Measurements from ENCODE around the gene OGG1.

OGG1 gene

GRCh38 chr3:9743548-9743947 is 6.2 kb upstream of the OGG1 start:
- 95 to 97% methylated on average over 18 of the region's 18 CpGs for WGBS, 2 experiments
- no peaks in the 10 kb centered on the region for H3K9me3 ChIP-seq (ENCODE audit: control insufficient read depth, low read length)
- no peaks in the 10 kb centered on the region for H3K27me3 ChIP-seq (ENCODE audit: control insufficient read depth, insufficient read depth, low read length, poor library complexity, severe bottlenecking)
- H3K36me3 ChIP-seq (ENCODE audit: control insufficient read depth, insufficient read depth, low read length) = peaks cover 79% of the 10 kb centered on the region
- no peak overlapping the region for H3K27ac ChIP-seq (ENCODE audit: insufficient read depth, low read depth, low read length, poor library complexity, severe bottlenecking)
- no peaks in the 10 kb centered on the region for H3K4me1 ChIP-seq (ENCODE audit: control insufficient read depth, insufficient read depth, low read length)
- no peak overlapping the region for H3K4me3 ChIP-seq (ENCODE audit: insufficient read depth, low read depth, low read length)

- peaks cover 75% of the 10 kb centered on the region for H3K36me3 ChIP-seq (ENCODE audit: control insufficient read depth, insufficient read depth, low read length)
- no peak overlapping the region for H3K27ac ChIP-seq (ENCODE audit: insufficient read depth, low read depth, low read length, poor library complexity, severe bottlenecking)
- no peaks in the 10 kb centered on the region for H3K9me3 ChIP-seq (ENCODE audit: control insufficient read depth, low read length)
- no peak overlapping the region for H3K4me3 ChIP-seq (ENCODE audit: insufficient read depth, low read depth, low read length)
- H3K4me1 ChIP-seq (ENCODE audit: control insufficient read depth, insufficient read depth, low read length) = no peaks in the 10 kb centered on the region
- H3K27me3 ChIP-seq (ENCODE audit: control insufficient read depth, insufficient read depth, low read length, poor library complexity, severe bottlenecking) = no peaks in the 10 kb centered on the region
- 94 to 96% methylated on average over 13 of the region's 13 CpGs for WGBS, 2 experiments
Observed at GRCh38 chr3:9744162-9744561, 5.6 kb upstream of the OGG1 start.

GRCh38 chr3:9745521-9745920 is 4.2 kb upstream of the OGG1 start:
- Histone ChIP-seq H3K4me1 (ENCODE audit: control insufficient read depth, insufficient read depth, low read length) (peaks cover under 1% of the 10 kb centered on the region), H3K9me3 (ENCODE audit: control insufficient read depth, low read length) (no peaks in the 10 kb centered on the region), H3K27me3 (ENCODE audit: control insufficient read depth, insufficient read depth, low read length, poor library complexity, severe bottlenecking) (no peaks in the 10 kb centered on the region), H3K36me3 (ENCODE audit: control insufficient read depth, insufficient read depth, low read length) (peaks cover 61% of the 10 kb centered on the region), H3K27ac (ENCODE audit: insufficient read depth, low read depth, low read length, poor library complexity, severe bottlenecking) (no peak overlapping the region), H3K4me3 (ENCODE audit: insufficient read depth, low read depth, low read length) (no peak overlapping the region)
- 95 to 96% methylated on average over 12 of the region's 12 CpGs for WGBS, 2 experiments

- Histone ChIP-seq H3K4me3 (ENCODE audit: insufficient read depth, low read depth, low read length) (no peak overlapping the region), H3K27me3 (ENCODE audit: control insufficient read depth, insufficient read depth, low read length, poor library complexity, severe bottlenecking) (no peaks in the 10 kb centered on the region), H3K36me3 (ENCODE audit: control insufficient read depth, insufficient read depth, low read length) (peaks cover 53% of the 10 kb centered on the region), H3K4me1 (ENCODE audit: control insufficient read depth, insufficient read depth, low read length) (peaks cover 7% of the 10 kb centered on the region), H3K9me3 (ENCODE audit: control insufficient read depth, low read length) (no peaks in the 10 kb centered on the region), H3K27ac (ENCODE audit: insufficient read depth, low read depth, low read length, poor library complexity, severe bottlenecking) (no peak overlapping the region)
- 96 to 98% methylated on average over 5 of the region's 5 CpGs for WGBS, 2 experiments
Observed at GRCh38 chr3:9746330-9746729, 3.4 kb upstream of the OGG1 start.

- H3K4me1 ChIP-seq (ENCODE audit: control insufficient read depth, insufficient read depth, low read length) = peaks cover 7% of the 10 kb centered on the region
- no peaks in the 10 kb centered on the region for H3K27me3 ChIP-seq (ENCODE audit: control insufficient read depth, insufficient read depth, low read length, poor library complexity, severe bottlenecking)
- H3K4me3 ChIP-seq (ENCODE audit: insufficient read depth, low read depth, low read length) = no peak overlapping the region
- H3K36me3 ChIP-seq (ENCODE audit: control insufficient read depth, insufficient read depth, low read length) = peaks cover 49% of the 10 kb centered on the region
- WGBS, 2 experiments = 95 to 96% methylated on average over 8 of the region's 8 CpGs
- H3K27ac ChIP-seq (ENCODE audit: insufficient read depth, low read depth, low read length, poor library complexity, severe bottlenecking) = no peak overlapping the region
- H3K9me3 ChIP-seq (ENCODE audit: control insufficient read depth, low read length) = no peaks in the 10 kb centered on the region
Observed at GRCh38 chr3:9747267-9747666, 2.5 kb upstream of the OGG1 start.

- WGBS, 2 experiments = 94 to 97% methylated on average over 2 of the region's 2 CpGs
- H3K27me3 ChIP-seq (ENCODE audit: control insufficient read depth, insufficient read depth, low read length, poor library complexity, severe bottlenecking) = no peaks in the 10 kb centered on the region
- peaks cover 7% of the 10 kb centered on the region for H3K4me1 ChIP-seq (ENCODE audit: control insufficient read depth, insufficient read depth, low read length)
- H3K9me3 ChIP-seq (ENCODE audit: control insufficient read depth, low read length) = no peaks in the 10 kb centered on the region
- no peak overlapping the region for H3K27ac ChIP-seq (ENCODE audit: insufficient read depth, low read depth, low read length, poor library complexity, severe bottlenecking)
- peaks cover 43% of the 10 kb centered on the region for H3K36me3 ChIP-seq (ENCODE audit: control insufficient read depth, insufficient read depth, low read length)
- no peak overlapping the region for H3K4me3 ChIP-seq (ENCODE audit: insufficient read depth, low read depth, low read length)
Observed at GRCh38 chr3:9748031-9748430, 1.7 kb upstream of the OGG1 start.

- Histone ChIP-seq H3K9me3 (ENCODE audit: control insufficient read depth, low read length) (no peaks in the 10 kb centered on the region), H3K36me3 (ENCODE audit: control insufficient read depth, insufficient read depth, low read length) (peaks cover 33% of the 10 kb centered on the region), H3K4me1 (ENCODE audit: control insufficient read depth, insufficient read depth, low read length) (peaks cover 7% of the 10 kb centered on the region), H3K27ac (ENCODE audit: insufficient read depth, low read depth, low read length, poor library complexity, severe bottlenecking) (peak overlapping the region; percentile 90), H3K4me3 (ENCODE audit: insufficient read depth, low read depth, low read length) (peak overlapping the region; percentile 76), H3K27me3 (ENCODE audit: control insufficient read depth, insufficient read depth, low read length, poor library complexity, severe bottlenecking) (no peaks in the 10 kb centered on the region)
- 11% methylated on average over 19 of the region's 19 CpGs for WGBS, 2 experiments
Observed at GRCh38 chr3:9749296-9749644, 482 bp upstream of the OGG1 start.

GRCh38 chr3:9750556-9751411 is 1.0 kb downstream of the OGG1 start:
- no peak overlapping the region for H3K27ac ChIP-seq (ENCODE audit: insufficient read depth, low read depth, low read length, poor library complexity, severe bottlenecking)
- no peaks in the 10 kb centered on the region for H3K9me3 ChIP-seq (ENCODE audit: control insufficient read depth, low read length)
- 66 to 68% methylated on average over 17 of the region's 17 CpGs for WGBS, 2 experiments
- H3K36me3 ChIP-seq (ENCODE audit: control insufficient read depth, insufficient read depth, low read length) = peaks cover 29% of the 10 kb centered on the region
- peaks cover 7% of the 10 kb centered on the region for H3K4me1 ChIP-seq (ENCODE audit: control insufficient read depth, insufficient read depth, low read length)
- no peaks in the 10 kb centered on the region for H3K27me3 ChIP-seq (ENCODE audit: control insufficient read depth, insufficient read depth, low read length, poor library complexity, severe bottlenecking)
- peak overlapping the region; percentile 76 for H3K4me3 ChIP-seq (ENCODE audit: insufficient read depth, low read depth, low read length)

GRCh38 chr3:9754678-9755077 is 4.9 kb downstream of the OGG1 start:
- H3K4me1 ChIP-seq (ENCODE audit: control insufficient read depth, insufficient read depth, low read length) = peaks cover 7% of the 10 kb centered on the region
- 94 to 96% methylated on average over 8 of the region's 8 CpGs for WGBS, 2 experiments
- H3K27me3 ChIP-seq (ENCODE audit: control insufficient read depth, insufficient read depth, low read length, poor library complexity, severe bottlenecking) = no peaks in the 10 kb centered on the region
- peaks cover 40% of the 10 kb centered on the region for H3K36me3 ChIP-seq (ENCODE audit: control insufficient read depth, insufficient read depth, low read length)
- no peaks in the 10 kb centered on the region for H3K9me3 ChIP-seq (ENCODE audit: control insufficient read depth, low read length)
- no peak overlapping the region for H3K4me3 ChIP-seq (ENCODE audit: insufficient read depth, low read depth, low read length)
- H3K27ac ChIP-seq (ENCODE audit: insufficient read depth, low read depth, low read length, poor library complexity, severe bottlenecking) = no peak overlapping the region

GRCh38 chr3:9757427-9757826 is 7.7 kb downstream of the OGG1 start:
- 96% methylated on average over 13 of the region's 13 CpGs for WGBS, 2 experiments
- no peaks in the 10 kb centered on the region for H3K27me3 ChIP-seq (ENCODE audit: control insufficient read depth, insufficient read depth, low read length, poor library complexity, severe bottlenecking)
- no peaks in the 10 kb centered on the region for H3K4me1 ChIP-seq (ENCODE audit: control insufficient read depth, insufficient read depth, low read length)
- no peaks in the 10 kb centered on the region for H3K9me3 ChIP-seq (ENCODE audit: control insufficient read depth, low read length)
- H3K36me3 ChIP-seq (ENCODE audit: control insufficient read depth, insufficient read depth, low read length) = peaks cover 34% of the 10 kb centered on the region
- H3K4me3 ChIP-seq (ENCODE audit: insufficient read depth, low read depth, low read length) = no peak overlapping the region
- H3K27ac ChIP-seq (ENCODE audit: insufficient read depth, low read depth, low read length, poor library complexity, severe bottlenecking) = no peak overlapping the region

All from ectodermal cell (in vitro differentiated cells).